Fibroblast of lung (primary cell): ENCODE results near the gene ATP2B2.

Experiments used
- EZH2 ChIP-seq: IDR thresholded peaks from 2 replicates; pipeline ENCODE4 v1.5.1; 2012; ENCODE audit warnings: low read length, control low read depth, mild to moderate bottlenecking; ENCODE audit errors: missing control alignments
- TF ChIP-seq, protein P1 (sequence below), 2 donors: IDR thresholded peaks in 1 of 2; conservative IDR thresholded peaks in 1 of 2; 1 replicate in 1 of 2; 2 replicates in 1 of 2; pipeline ENCODE4 v1.5.1; 2011 to 2012; ENCODE audit warnings: low read length in 2 of 2, control low read depth in 1 of 2, inconsistent platforms in 1 of 2, low read depth in 1 of 2, mild to moderate bottlenecking in 1 of 2

DNA sequence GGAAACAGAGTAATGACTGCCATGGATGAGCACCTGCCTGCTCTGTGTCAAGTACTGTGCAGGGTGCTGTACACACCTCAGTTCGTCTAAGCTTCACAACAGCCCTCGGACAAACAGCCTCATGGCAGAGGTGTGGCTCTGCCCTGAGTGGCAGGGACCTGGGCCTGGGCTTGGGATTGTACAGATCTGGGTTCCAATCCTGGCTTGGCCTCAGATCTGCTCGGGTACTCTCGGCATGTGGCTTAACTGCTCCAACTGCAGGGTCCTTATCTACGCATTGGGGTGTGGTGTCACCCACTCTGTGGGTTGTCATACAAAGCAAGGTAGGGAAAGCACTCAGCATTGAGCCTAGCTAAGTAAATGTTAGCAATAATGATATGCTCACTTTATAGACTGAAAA lies 137.9 kb downstream of the ATP2B2 start:
- TF ChIP-seq EZH2: no peak
- TF ChIP-seq, protein P1, sequence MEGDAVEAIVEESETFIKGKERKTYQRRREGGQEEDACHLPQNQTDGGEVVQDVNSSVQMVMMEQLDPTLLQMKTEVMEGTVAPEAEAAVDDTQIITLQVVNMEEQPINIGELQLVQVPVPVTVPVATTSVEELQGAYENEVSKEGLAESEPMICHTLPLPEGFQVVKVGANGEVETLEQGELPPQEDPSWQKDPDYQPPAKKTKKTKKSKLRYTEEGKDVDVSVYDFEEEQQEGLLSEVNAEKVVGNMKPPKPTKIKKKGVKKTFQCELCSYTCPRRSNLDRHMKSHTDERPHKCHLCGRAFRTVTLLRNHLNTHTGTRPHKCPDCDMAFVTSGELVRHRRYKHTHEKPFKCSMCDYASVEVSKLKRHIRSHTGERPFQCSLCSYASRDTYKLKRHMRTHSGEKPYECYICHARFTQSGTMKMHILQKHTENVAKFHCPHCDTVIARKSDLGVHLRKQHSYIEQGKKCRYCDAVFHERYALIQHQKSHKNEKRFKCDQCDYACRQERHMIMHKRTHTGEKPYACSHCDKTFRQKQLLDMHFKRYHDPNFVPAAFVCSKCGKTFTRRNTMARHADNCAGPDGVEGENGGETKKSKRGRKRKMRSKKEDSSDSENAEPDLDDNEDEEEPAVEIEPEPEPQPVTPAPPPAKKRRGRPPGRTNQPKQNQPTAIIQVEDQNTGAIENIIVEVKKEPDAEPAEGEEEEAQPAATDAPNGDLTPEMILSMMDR (conservative IDR thresholded peaks at IDR 0.05 in 1 of 2, IDR thresholded peaks at IDR 0.05 in 1 of 2; ENCODE audit: low read depth in 1 of 2, low read length in 2 of 2): no peak
